ENCODE results near the gene SKP2.
A peak's percentile ranks its signal among the peaks of the same experiment; 100 is the strongest.
"Not testable (repeated sequence)": the region's sequence is repeated elsewhere in the genome, so short reads cannot be mapped to it uniquely, and the experiment has no call there.

The SKP2 gene

DNA sequence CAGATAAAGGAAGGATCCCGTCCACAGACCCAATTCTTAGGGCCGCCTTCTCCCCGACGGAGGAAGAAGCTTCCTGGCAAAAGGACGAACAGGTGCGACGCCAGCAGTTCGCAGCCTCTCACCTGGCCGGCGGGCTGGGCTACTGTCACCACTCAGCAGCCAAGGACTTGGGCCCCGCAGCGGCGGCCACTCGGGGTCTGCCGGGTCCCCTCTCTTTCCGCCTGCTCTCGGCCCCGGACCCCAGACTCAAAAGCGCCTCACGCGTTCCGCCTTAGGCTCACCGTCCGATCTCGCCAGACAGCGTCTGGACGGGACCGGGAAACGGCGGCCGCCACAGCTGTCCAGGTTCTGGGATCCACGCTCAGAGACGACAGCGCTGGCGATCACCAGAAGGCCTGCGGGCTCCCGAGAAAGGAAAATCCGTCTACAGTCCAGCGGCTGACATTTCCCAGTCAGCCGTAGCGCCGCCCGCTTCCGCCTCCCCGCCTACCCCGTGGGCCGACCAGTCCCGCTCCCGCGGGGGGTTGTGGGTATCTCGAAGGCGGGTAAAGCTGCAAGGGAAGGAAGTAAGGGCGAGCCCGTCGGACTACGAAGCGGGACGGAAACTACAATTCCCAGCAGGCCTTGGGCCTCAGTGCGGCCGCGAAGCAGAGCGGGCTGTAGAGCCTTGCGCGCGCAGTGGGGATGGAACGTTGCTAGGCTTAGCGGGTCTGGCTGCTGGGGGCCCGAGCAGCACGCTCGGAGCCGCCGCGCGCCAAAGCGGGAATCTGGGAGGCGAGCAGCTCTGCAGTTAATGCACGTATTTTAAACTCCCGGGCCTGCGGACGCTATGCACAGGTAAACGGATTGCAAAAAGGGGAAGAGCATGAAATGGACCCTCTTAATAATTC lies at the start of gene SKP2, which contains the start of gene LMBRD2:
SKP2 (plus strand) TSS at position 678 of the 890 bp plus-strand sequence; CDS start at position 830, 152 bp downstream.
LMBRD2 (minus strand) TSS at position 454 of the 890 bp plus-strand sequence. CDS start 8,538 bp downstream, outside the sequence.
- H3K27me3 ChIP-seq (ENCODE audit: control insufficient read depth, insufficient read depth, low read length): no peaks in the 10 kb centered on the region
- H3K4me3 ChIP-seq (ENCODE audit: low read depth, low read length): peak within 1 kb of the TSS; percentile 94
- peaks cover 28% of the 10 kb centered on the region for H3K36me3 ChIP-seq (ENCODE audit: control insufficient read depth, insufficient read depth, low read length)
- no peaks in the 10 kb centered on the region for H3K9me3 ChIP-seq (ENCODE audit: control insufficient read depth, insufficient read depth, low read depth, low read length)
- H3K27ac ChIP-seq (ENCODE audit: low read depth, low read length): peak within 1 kb of the TSS; percentile 33; the same call in 1 of the 2 replicates
- H3K4me1 ChIP-seq (ENCODE audit: control insufficient read depth, insufficient read depth, low read length): peaks cover 8% of the 10 kb centered on the region
- H3K9ac ChIP-seq (ENCODE audit: low read length): peak within 1 kb of the TSS; percentile 91

GRCh38 chr5:36105819-36106218 lies 46.1 kb upstream of the SKP2 start:
- peaks cover 2% of the 10 kb centered on the region; the same call in 1 of the 2 replicates for H3K36me3 ChIP-seq (ENCODE audit: control insufficient read depth, insufficient read depth, low read length)
- no peaks in the 10 kb centered on the region for H3K27me3 ChIP-seq (ENCODE audit: control insufficient read depth, insufficient read depth, low read length)
- H3K4me3 ChIP-seq (ENCODE audit: low read depth, low read length): no peak overlapping the region
- no peak overlapping the region for H3K9ac ChIP-seq (ENCODE audit: low read length)
- peaks cover 4% of the 10 kb centered on the region; the same call in 1 of the 2 replicates for H3K4me1 ChIP-seq (ENCODE audit: control insufficient read depth, insufficient read depth, low read length)
- no peaks in the 10 kb centered on the region for H3K9me3 ChIP-seq (ENCODE audit: control insufficient read depth, insufficient read depth, low read depth, low read length)
- H3K27ac ChIP-seq (ENCODE audit: low read depth, low read length): no peak overlapping the region

DNA sequence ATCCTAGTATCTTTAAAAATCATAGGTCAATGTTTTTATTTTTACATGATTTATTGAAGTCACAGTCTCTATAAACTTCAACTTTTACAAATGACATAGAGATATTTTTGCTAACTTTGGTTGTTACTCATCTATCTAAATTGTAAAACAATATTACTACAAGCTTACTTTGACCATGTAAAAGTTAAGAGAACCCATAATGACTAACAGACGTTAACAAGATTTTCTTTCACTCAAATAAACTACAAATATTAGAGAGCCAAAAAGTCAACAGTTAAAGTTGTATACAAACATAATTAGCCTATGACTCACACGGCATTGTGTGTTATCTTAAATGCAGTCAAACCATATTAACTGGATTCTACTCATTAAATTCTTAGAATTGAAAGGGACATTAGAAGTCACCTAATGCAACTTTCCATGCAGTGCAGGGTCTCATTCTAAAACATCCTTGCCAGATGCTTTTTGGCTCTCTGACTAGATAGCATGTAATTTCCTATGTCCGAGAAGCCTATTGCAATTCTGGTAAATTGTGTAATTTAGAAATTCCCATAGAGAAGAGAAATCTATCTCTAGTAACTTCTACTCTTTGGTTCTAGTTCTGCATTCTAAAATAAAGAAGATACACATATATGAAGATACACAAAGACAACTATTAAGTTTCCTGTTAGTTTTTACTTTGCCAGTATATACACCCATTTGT lies 43.0 kb upstream of the SKP2 start:
- H3K36me3 ChIP-seq (ENCODE audit: control insufficient read depth, insufficient read depth, low read length): peaks cover 2% of the 10 kb centered on the region; the same call in 1 of the 2 replicates
- H3K4me3 ChIP-seq (ENCODE audit: low read depth, low read length): no peak overlapping the region
- H3K27me3 ChIP-seq (ENCODE audit: control insufficient read depth, insufficient read depth, low read length): no peaks in the 10 kb centered on the region
- no peaks in the 10 kb centered on the region for H3K9me3 ChIP-seq (ENCODE audit: control insufficient read depth, insufficient read depth, low read depth, low read length)
- H3K9ac ChIP-seq (ENCODE audit: low read length): no peak overlapping the region
- H3K4me1 ChIP-seq (ENCODE audit: control insufficient read depth, insufficient read depth, low read length): no peaks in the 10 kb centered on the region
- no peak overlapping the region for H3K27ac ChIP-seq (ENCODE audit: low read depth, low read length)

DNA sequence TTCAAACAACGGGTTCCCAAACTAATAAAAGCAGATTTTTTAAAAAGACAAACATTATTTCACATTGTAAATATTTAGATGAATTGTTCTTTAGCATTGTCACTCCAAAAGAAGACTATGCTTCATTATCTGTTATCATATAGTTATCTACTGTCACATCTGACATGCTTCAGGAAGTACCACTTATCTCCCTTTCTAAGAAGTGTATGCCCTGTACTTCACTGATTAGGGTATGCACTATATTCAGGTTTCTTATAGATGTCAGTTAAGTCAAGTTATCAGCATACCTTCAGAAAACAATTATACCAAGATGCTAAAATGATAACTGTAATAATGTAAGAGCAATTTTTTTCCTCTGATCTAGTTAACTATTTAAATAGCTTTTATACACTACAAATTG lies 40.7 kb upstream of the SKP2 start:
- Histone ChIP-seq H3K9me3 (ENCODE audit: control insufficient read depth, insufficient read depth, low read depth, low read length) (no peaks in the 10 kb centered on the region), H3K4me3 (ENCODE audit: low read depth, low read length) (no peak overlapping the region), H3K4me1 (ENCODE audit: control insufficient read depth, insufficient read depth, low read length) (no peaks in the 10 kb centered on the region), H3K27me3 (ENCODE audit: control insufficient read depth, insufficient read depth, low read length) (no peaks in the 10 kb centered on the region), H3K36me3 (ENCODE audit: control insufficient read depth, insufficient read depth, low read length) (no peaks in the 10 kb centered on the region), H3K9ac (ENCODE audit: low read length) (no peak overlapping the region), H3K27ac (ENCODE audit: low read depth, low read length) (no peak overlapping the region)

GRCh38 chr5:36125868-36126267 lies 26.0 kb upstream of the SKP2 start:
- Histone ChIP-seq H3K9ac (ENCODE audit: low read length) (no peak overlapping the region), H3K36me3 (ENCODE audit: control insufficient read depth, insufficient read depth, low read length) (no peaks in the 10 kb centered on the region), H3K27ac (ENCODE audit: low read depth, low read length) (no peak overlapping the region), H3K4me3 (ENCODE audit: low read depth, low read length) (no peak overlapping the region), H3K4me1 (ENCODE audit: control insufficient read depth, insufficient read depth, low read length) (no peaks in the 10 kb centered on the region), H3K9me3 (ENCODE audit: control insufficient read depth, insufficient read depth, low read depth, low read length) (no peaks in the 10 kb centered on the region), H3K27me3 (ENCODE audit: control insufficient read depth, insufficient read depth, low read length) (no peaks in the 10 kb centered on the region)

DNA sequence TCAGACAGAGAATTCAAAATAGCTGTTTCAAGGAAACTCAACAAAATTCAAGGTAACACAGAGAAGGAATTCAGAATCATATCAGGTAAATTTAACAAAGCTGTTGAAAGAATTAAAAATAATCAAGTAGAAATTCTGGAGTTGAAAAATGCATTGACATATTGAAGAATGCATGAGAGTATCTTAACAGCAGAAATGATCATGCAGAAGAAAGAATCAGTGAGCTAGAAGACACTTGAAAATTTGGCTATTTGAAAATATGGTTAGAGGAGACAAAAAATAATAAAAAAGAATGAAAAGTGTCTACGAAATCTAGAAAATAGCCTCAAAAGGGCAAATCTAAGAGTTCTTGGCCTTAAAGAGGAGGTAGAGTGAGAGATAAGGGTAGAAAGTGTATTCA lies 23.1 kb upstream of the SKP2 start:
- Histone ChIP-seq H3K27ac (ENCODE audit: low read depth, low read length) (no peak overlapping the region), H3K36me3 (ENCODE audit: control insufficient read depth, insufficient read depth, low read length) (no peaks in the 10 kb centered on the region), H3K9ac (ENCODE audit: low read length) (no peak overlapping the region), H3K9me3 (ENCODE audit: control insufficient read depth, insufficient read depth, low read depth, low read length) (no peaks in the 10 kb centered on the region), H3K4me1 (ENCODE audit: control insufficient read depth, insufficient read depth, low read length) (no peaks in the 10 kb centered on the region), H3K27me3 (ENCODE audit: control insufficient read depth, insufficient read depth, low read length) (no peaks in the 10 kb centered on the region), H3K4me3 (ENCODE audit: low read depth, low read length) (no peak overlapping the region)

DNA sequence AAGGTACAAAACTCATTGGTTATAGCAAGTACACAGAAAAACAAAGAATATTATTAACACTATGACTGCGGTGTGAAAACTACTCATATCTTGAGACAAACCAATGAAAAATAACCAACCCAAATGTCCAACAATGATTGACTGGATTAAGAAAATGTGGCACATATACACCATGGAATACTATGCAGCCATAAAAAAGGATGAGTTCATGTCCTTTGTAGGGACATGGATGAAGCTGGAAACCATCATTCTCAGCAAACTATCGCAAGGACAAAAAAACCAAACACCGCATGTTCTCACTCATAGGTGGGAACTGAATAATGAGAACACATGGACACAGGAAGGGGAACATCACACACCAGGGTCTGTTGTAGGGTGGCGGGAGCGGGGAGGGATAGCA lies 22.2 kb upstream of the SKP2 start:
- not testable (repeated sequence) for H3K9me3 ChIP-seq (ENCODE audit: control insufficient read depth, insufficient read depth, low read depth, low read length); H3K36me3 ChIP-seq (ENCODE audit: control insufficient read depth, insufficient read depth, low read length); H3K27me3 ChIP-seq (ENCODE audit: control insufficient read depth, insufficient read depth, low read length); H3K4me1 ChIP-seq (ENCODE audit: control insufficient read depth, insufficient read depth, low read length); H3K4me3 ChIP-seq (ENCODE audit: low read depth, low read length); H3K27ac ChIP-seq (ENCODE audit: low read depth, low read length); H3K9ac ChIP-seq (ENCODE audit: low read length)

DNA sequence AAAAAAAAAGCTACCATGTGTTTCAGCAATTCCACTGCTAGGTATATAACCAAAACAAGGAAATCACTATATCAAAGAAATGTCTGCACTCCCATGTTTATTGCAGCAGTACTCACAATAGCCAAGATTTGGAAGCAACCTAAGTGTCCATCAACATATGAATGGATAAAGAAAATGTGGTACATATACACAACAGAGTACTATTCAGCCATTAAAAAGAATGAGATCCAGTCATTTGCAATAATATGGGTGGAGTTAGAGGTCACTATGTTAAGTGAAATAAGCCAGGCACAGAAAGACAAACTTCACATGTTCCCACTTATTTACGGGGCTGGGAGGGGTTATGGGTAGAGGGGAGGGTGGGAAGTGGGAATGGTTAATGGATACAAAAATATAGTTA lies 18.9 kb upstream of the SKP2 start:
- H3K9ac ChIP-seq (ENCODE audit: low read length); H3K9me3 ChIP-seq (ENCODE audit: control insufficient read depth, insufficient read depth, low read depth, low read length); H3K27me3 ChIP-seq (ENCODE audit: control insufficient read depth, insufficient read depth, low read length); H3K36me3 ChIP-seq (ENCODE audit: control insufficient read depth, insufficient read depth, low read length); H3K27ac ChIP-seq (ENCODE audit: low read depth, low read length); H3K4me1 ChIP-seq (ENCODE audit: control insufficient read depth, insufficient read depth, low read length); H3K4me3 ChIP-seq (ENCODE audit: low read depth, low read length): not testable (repeated sequence)

- Histone ChIP-seq H3K4me3 (ENCODE audit: low read depth, low read length) (no peak overlapping the region), H3K4me1 (ENCODE audit: control insufficient read depth, insufficient read depth, low read length) (no peaks in the 10 kb centered on the region), H3K9ac (ENCODE audit: low read length) (no peak overlapping the region), H3K9me3 (ENCODE audit: control insufficient read depth, insufficient read depth, low read depth, low read length) (peaks cover 4% of the 10 kb centered on the region; the same call in 1 of the 2 replicates), H3K27me3 (ENCODE audit: control insufficient read depth, insufficient read depth, low read length) (no peaks in the 10 kb centered on the region), H3K36me3 (ENCODE audit: control insufficient read depth, insufficient read depth, low read length) (no peaks in the 10 kb centered on the region; the same call in none of the 2 replicates), H3K27ac (ENCODE audit: low read depth, low read length) (no peak overlapping the region)
These were observed 15.9 kb upstream of the SKP2 start for GRCh38 chr5:36135988-36136387.

- Histone ChIP-seq H3K27me3 (ENCODE audit: control insufficient read depth, insufficient read depth, low read length) (no peaks in the 10 kb centered on the region), H3K4me1 (ENCODE audit: control insufficient read depth, insufficient read depth, low read length) (no peaks in the 10 kb centered on the region), H3K9me3 (ENCODE audit: control insufficient read depth, insufficient read depth, low read depth, low read length) (peaks cover 4% of the 10 kb centered on the region; the same call in 1 of the 2 replicates), H3K4me3 (ENCODE audit: low read depth, low read length) (no peak overlapping the region), H3K9ac (ENCODE audit: low read length) (no peak overlapping the region), H3K36me3 (ENCODE audit: control insufficient read depth, insufficient read depth, low read length) (no peaks in the 10 kb centered on the region; the same call in none of the 2 replicates), H3K27ac (ENCODE audit: low read depth, low read length) (no peak overlapping the region)
These were observed 15.3 kb upstream of the SKP2 start for GRCh38 chr5:36136581-36136980.
